ENCODE results near the gene JSRP1. TPM values are rescaled to one million over a fixed set of nuclear protein-coding genes. Genes with fewer than 3 reads are reported as not detected.

The JSRP1 gene
- total RNA-seq, 1 donor from 2014 or later = not detected

GRCh38 chr19:2230033-2230531 is 26.1 kb downstream of the JSRP1 start:
- Histone ChIP-seq H3K27me3 (ENCODE audit: low read depth) (no peaks in the 10 kb centered on the region), H3K36me3 (peaks cover 86% of the 10 kb centered on the region), H3K9me3 (no peaks in the 10 kb centered on the region), H3K4me1 (peaks cover 12% of the 10 kb centered on the region), H3K4me3 (no peak overlapping the region), H3K27ac (no peak overlapping the region)
- TF ChIP-seq CTCF (IDR thresholded peaks at IDR 0.05) = no peak
- DNase-seq (no peak), ATAC-seq (no peak)
- intact Hi-C loops (cut with DNase I) = no loop called here

GRCh38 chr19:2229103-2230032 is 26.8 kb downstream of the JSRP1 start:
- H3K4me1 ChIP-seq = peaks cover 5% of the 10 kb centered on the region
- no peaks in the 10 kb centered on the region for H3K27me3 ChIP-seq (ENCODE audit: low read depth)
- TF ChIP-seq CTCF (IDR thresholded peaks at IDR 0.05) = no peak
- no peaks in the 10 kb centered on the region for H3K9me3 ChIP-seq
- intact Hi-C loops (cut with DNase I) = no loop called here
- DNase-seq (no peak), ATAC-seq (no peak)
- no peak overlapping the region for H3K27ac ChIP-seq
- H3K36me3 ChIP-seq = peaks cover 93% of the 10 kb centered on the region
- H3K4me3 ChIP-seq = no peak overlapping the region

- TF ChIP-seq CTCF (IDR thresholded peaks at IDR 0.05) = no peak
- intact Hi-C loops (cut with DNase I) = no loop called here
These were observed 27.8 kb downstream of the JSRP1 start for GRCh38 chr19:2228157-2229030.

GRCh38 chr19:2227415-2228156 is 28.6 kb downstream of the JSRP1 start:
- no peaks in the 10 kb centered on the region for H3K27me3 ChIP-seq (ENCODE audit: low read depth)
- no peak for TF ChIP-seq CTCF (IDR thresholded peaks at IDR 0.05)
- H3K27ac ChIP-seq = no peak overlapping the region
- no peak overlapping the region for H3K4me3 ChIP-seq
- peaks cover 93% of the 10 kb centered on the region for H3K36me3 ChIP-seq
- ATAC-seq = peak in 1 of 2 donors; percentile 6
- H3K4me1 ChIP-seq = no peaks in the 10 kb centered on the region
- intact Hi-C loops (cut with DNase I) = no loop called here
- DNase-seq = no peak
- no peaks in the 10 kb centered on the region for H3K9me3 ChIP-seq

More at GRCh38 chr19:2228157-2229030, 27.8 kb downstream of the JSRP1 start:
- DNase-seq (no peak), ATAC-seq (no peak)
- Histone ChIP-seq H3K4me1 (no peaks in the 10 kb centered on the region), H3K27ac (no peak overlapping the region), H3K36me3 (peaks cover 93% of the 10 kb centered on the region), H3K4me3 (no peak overlapping the region), H3K9me3 (no peaks in the 10 kb centered on the region), H3K27me3 (ENCODE audit: low read depth) (no peaks in the 10 kb centered on the region)

- intact Hi-C loops (cut with DNase I) = no loop called here
- Histone ChIP-seq H3K9me3 (no peaks in the 10 kb centered on the region), H3K27ac (no peak overlapping the region), H3K4me1 (no peaks in the 10 kb centered on the region), H3K4me3 (no peak overlapping the region), H3K27me3 (ENCODE audit: low read depth) (no peaks in the 10 kb centered on the region), H3K36me3 (peaks cover 97% of the 10 kb centered on the region)
- DNase-seq = no peak
- no peak for ATAC-seq
- no peak for TF ChIP-seq CTCF (IDR thresholded peaks at IDR 0.05)
These were observed 29.3 kb downstream of the JSRP1 start for GRCh38 chr19:2226840-2227360.
